Sciatic nerve (tissue), 2 donors: ENCODE data around the gene SLC25A2. TPM values are rescaled to one million over a fixed set of nuclear protein-coding genes. Genes with fewer than 3 reads are reported as not detected.
"Not testable (repeated sequence)": the region's sequence is repeated elsewhere in the genome, so short reads cannot be mapped to it uniquely, and the experiment has no call there.

Experiments
- ATAC-seq: fragments of 200-7000 bp; cut with Tn5 transposase; one replicate; pipeline ENCODE4 v1.9.1; 2020; ENCODE audit warnings: mild to moderate bottlenecking, moderate library complexity
- DNase-seq: peaks from one replicate; pipeline ENCODE4 v3.0.0-alpha.2; 2020; ENCODE audit warnings: low spot score
- intact Hi-C: fragments of 100-400 bp; cut with DNase I; formaldehyde crosslinking; loops from one replicate; pipeline ENCODE4 v1.14.2; 2022
- total RNA-seq: library from RNA; stranded (reverse); fragmentation: NEBNext Ultra II Directional; extraction: Animal tissue kit (Norgen Biotek cat#: 25700); gene quantifications from one replicate; pipeline ENCODE4 v1.2.1, GENCODE V29; 2021
- donor health status: DM: no; HTN: no; CAD: no.
- donor health status: DM: no; HTN: no; CAD: no.

The SLC25A2 gene
- total RNA-seq, 1 donor from 2014 or later: 1.4 TPM

GRCh38 chr5:141319699-141320098 is 15.8 kb upstream of the SLC25A2 start:
- DNase-seq (no peak), ATAC-seq (no peak)
- intact Hi-C loops: loop anchor here (5.0 kb wide), 1 partner anchor 238 kb away; no protein-coding TSS in a partner anchor

- no peak for ATAC-seq
- intact Hi-C loops: no loop called here
These were observed 15.4 kb upstream of the SLC25A2 start for GRCh38 chr5:141319202-141319601.

DNA sequence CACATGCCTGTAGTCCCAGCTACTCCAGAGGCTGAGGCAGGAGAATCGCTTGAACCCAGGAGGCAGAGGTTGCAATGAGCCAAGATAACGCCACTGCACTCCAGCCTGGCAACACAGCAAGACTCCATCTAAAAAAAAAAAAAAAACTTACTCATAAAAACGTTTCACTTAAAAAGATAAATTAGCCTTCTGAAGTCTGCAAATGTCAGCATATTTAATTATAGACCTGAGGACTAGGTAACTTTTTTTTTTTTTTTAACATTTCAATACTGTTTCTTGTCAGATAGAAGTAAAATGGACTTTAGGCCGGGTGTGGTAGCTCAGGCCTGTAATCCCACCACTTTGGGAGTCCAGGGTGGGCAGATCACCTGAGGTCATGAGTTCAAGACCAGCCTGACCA is 13.1 kb upstream of the SLC25A2 start:
- ATAC-seq, intact Hi-C loops, DNase-seq: not testable (repeated sequence)

More at GRCh38 chr5:141319202-141319601, 15.4 kb upstream of the SLC25A2 start:
- no peak for DNase-seq

DNA sequence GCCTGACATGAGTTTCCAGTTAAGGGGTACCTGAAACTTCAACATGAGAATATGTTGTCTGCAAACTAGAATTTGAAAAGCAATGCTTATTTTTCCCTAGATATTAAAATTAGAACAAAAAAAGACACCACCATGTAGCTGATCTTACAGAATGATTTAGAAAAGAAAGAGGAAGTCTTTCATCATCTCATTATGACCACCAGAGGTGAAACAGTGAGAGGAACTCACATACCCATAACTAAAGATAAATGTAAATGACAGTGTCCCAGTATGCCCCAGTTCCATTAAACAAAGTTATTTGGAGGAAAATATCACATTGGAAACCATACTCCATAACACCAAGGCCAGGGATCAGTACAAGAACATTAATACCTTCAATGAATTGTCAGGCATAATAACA is 9.9 kb upstream of the SLC25A2 start:
- ATAC-seq: no peak
- intact Hi-C loops: no loop called here
- no peak for DNase-seq

DNA sequence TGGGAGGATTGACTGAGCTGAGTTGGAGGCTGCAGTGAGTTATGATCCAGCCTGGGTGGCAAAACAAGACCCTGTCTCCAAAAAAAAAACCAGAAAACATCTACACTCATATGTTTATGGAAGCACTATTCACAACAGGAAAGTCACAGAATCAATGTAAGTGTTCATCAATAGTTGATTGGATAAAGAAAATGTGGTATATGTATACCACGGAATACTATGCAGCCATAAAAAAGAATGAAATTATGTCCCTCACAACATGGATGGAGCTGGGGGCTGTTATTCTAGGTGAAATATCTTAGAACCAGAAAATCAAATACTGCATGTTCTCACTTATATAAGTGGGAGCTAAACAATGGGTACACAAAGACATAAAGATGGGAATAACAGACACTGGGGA is 2.8 kb upstream of the SLC25A2 start:
- ATAC-seq (no peak), DNase-seq (no peak)
- intact Hi-C loops: no loop called here

GRCh38 chr5:141298376-141298775 is 5.5 kb downstream of the SLC25A2 start:
- intact Hi-C loops: no loop called here
- DNase-seq (no peak), ATAC-seq (no peak)

DNA sequence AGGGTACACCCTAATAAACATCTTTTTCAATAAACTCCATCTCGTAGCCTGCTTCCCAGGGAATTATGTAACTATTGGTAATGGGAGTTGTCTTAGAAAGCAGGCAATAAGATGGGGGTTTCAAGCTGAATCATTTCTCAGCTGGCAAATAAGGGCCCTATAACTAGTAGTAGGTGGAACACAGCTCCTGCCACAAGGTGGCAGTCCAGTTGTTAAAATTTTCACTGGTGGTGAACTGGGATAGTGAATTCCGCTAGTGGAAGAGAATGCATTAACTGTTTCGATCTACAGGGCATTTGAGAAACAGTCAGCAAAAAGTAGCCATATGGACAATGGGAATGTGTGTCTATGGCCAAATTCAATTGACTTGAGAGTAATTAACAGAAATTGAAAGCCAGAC is 30.9 kb downstream of the SLC25A2 start:
- ATAC-seq (no peak), DNase-seq (no peak)

GRCh38 chr5:141269195-141269594 is 34.7 kb downstream of the SLC25A2 start:
- no peak for DNase-seq
- no peak for ATAC-seq
- intact Hi-C loops: no loop called here

More for the DNA sequence above, 30.9 kb downstream of the SLC25A2 start:
- intact Hi-C loops: no loop called here

- intact Hi-C loops: no loop called here
- DNase-seq (no peak), ATAC-seq (no peak)
These were observed 42.7 kb downstream of the SLC25A2 start for GRCh38 chr5:141261238-141261546.

- no peak for DNase-seq
- no peak for ATAC-seq
- intact Hi-C loops: no loop called here
These were observed 43.2 kb downstream of the SLC25A2 start for GRCh38 chr5:141260458-141261237.

DNA sequence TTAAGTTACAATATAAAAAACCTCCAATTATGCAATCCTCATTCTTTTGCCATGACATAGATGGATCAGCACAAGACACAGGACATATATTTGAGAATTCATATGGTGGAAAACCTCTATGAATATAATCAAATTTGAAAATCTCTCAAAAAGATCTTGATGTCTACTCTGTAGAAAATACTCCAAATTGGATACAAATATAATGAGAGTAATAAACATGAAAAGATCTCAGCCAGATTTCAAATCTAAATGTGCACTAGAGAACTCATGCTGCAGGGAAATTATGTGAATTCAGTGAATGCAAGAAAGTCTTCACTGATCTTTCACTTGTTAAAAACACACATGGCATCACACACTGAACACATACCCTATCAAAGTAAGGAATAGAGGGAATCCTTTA is 44.9 kb downstream of the SLC25A2 start:
- DNase-seq: no peak
- ATAC-seq: no peak
- intact Hi-C loops: no loop called here

DNA sequence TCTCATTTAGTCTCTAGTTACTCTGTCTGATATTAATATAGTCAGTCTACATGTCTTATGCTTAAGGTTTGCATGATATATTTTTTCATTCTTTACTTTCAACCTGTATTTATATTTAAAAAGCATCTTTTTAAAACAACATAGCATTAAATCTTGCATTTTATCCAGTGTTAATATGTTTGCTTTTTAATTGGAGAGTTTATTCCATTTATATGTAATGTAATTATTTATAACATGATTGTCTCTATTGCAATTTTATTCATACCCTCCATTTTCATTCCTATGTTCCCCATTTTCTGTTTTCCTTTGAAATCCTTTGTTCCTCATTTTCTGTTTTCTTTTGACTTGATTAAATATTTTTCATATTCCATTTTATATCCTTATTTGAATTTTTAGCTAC is 45.4 kb downstream of the SLC25A2 start:
- no peak for DNase-seq
- ATAC-seq: no peak
- intact Hi-C loops: no loop called here

Other genes with a start within 250 kb of the SLC25A2 start
- 3.8 TPM for gene PCDHB2, start 209.4 kb downstream of the SLC25A2 start, total RNA-seq
- gene PCDHB3, start 203.6 kb downstream of the SLC25A2 start, total RNA-seq: 4.5 TPM
- 12.2 TPM for gene PCDHB4, start 182.2 kb downstream of the SLC25A2 start, total RNA-seq
- gene PCDHB5, start 168.8 kb downstream of the SLC25A2 start, total RNA-seq: 4.4 TPM
- gene PCDHB6, start 154.0 kb downstream of the SLC25A2 start, total RNA-seq: 2.4 TPM
- gene PCDHB7, start 131.4 kb downstream of the SLC25A2 start, total RNA-seq: 5.0 TPM
- 4.5 TPM for gene PCDHB8, start 126.3 kb downstream of the SLC25A2 start, total RNA-seq
- 9.5 TPM for gene PCDHB16, start 121.7 kb downstream of the SLC25A2 start, total RNA-seq
- 3.7 TPM for gene PCDHB9, start 116.9 kb downstream of the SLC25A2 start, total RNA-seq
- gene PCDHB10, start 111.7 kb downstream of the SLC25A2 start, total RNA-seq: 5.3 TPM
- gene PCDHB11, start 104.4 kb downstream of the SLC25A2 start, total RNA-seq: 9.9 TPM
- gene PCDHB12, start 95.3 kb downstream of the SLC25A2 start, total RNA-seq: 6.6 TPM
- gene PCDHB13, start 90.1 kb downstream of the SLC25A2 start, total RNA-seq: 4.9 TPM
- gene PCDHB14, start 80.7 kb downstream of the SLC25A2 start, total RNA-seq: 5.3 TPM
- gene PCDHB15, start 58.7 kb downstream of the SLC25A2 start, total RNA-seq: 7.3 TPM
- 84.3 TPM for gene TAF7, start 16.7 kb upstream of the SLC25A2 start, total RNA-seq
- gene PCDHGA1, start 26.5 kb upstream of the SLC25A2 start, total RNA-seq: 1.4 TPM
- gene PCDHGA2, start 34.7 kb upstream of the SLC25A2 start, total RNA-seq: 13.5 TPM
- 6.7 TPM for gene PCDHGA3, start 39.8 kb upstream of the SLC25A2 start, total RNA-seq
- gene PCDHGB1, start 46.0 kb upstream of the SLC25A2 start, total RNA-seq: 7.8 TPM
- gene PCDHGA4, start 51.0 kb upstream of the SLC25A2 start, total RNA-seq: 10.6 TPM
- 10.2 TPM for gene PCDHGB2, start 55.9 kb upstream of the SLC25A2 start, total RNA-seq
- 8.8 TPM for gene PCDHGA5, start 60.1 kb upstream of the SLC25A2 start, total RNA-seq
- gene PCDHGB3, start 66.2 kb upstream of the SLC25A2 start, total RNA-seq: 9.7 TPM
- gene PCDHGA6, start 69.8 kb upstream of the SLC25A2 start, total RNA-seq: 10.3 TPM
- gene PCDHGA7, start 78.7 kb upstream of the SLC25A2 start, total RNA-seq: 7.3 TPM
- gene PCDHGB4, start 83.6 kb upstream of the SLC25A2 start, total RNA-seq: 9.0 TPM
- 5.3 TPM for gene PCDHGA8, start 88.6 kb upstream of the SLC25A2 start, total RNA-seq
- gene PCDHGB5, start 93.9 kb upstream of the SLC25A2 start, total RNA-seq: 16.3 TPM
- gene PCDHGA9, start 98.7 kb upstream of the SLC25A2 start, total RNA-seq: 10.7 TPM
- 12.4 TPM for gene PCDHGB6, start 104.0 kb upstream of the SLC25A2 start, total RNA-seq
- gene PCDHGA10, start 108.9 kb upstream of the SLC25A2 start, total RNA-seq: 8.9 TPM
- 18.9 TPM for gene PCDHGB7, start 113.6 kb upstream of the SLC25A2 start, total RNA-seq
- gene PCDHGA11, start 117.0 kb upstream of the SLC25A2 start, total RNA-seq: 7.8 TPM
- 12.1 TPM for gene PCDHGA12, start 126.5 kb upstream of the SLC25A2 start, total RNA-seq
- 71.4 TPM for gene PCDHGC3, start 171.9 kb upstream of the SLC25A2 start, total RNA-seq
- 4.5 TPM for gene PCDHGC4, start 181.0 kb upstream of the SLC25A2 start, total RNA-seq
- 3.8 TPM for gene PCDHGC5, start 185.0 kb upstream of the SLC25A2 start, total RNA-seq